ENCODE measurements around the gene KRTAP4-6.

GRCh38 chr17:41147531-41148204 is 7.3 kb upstream of the KRTAP4-6 start:
- TF ChIP-seq POLR2A (IDR thresholded peaks at IDR 0.05) (no peak), CTCF (IDR thresholded peaks at IDR 0.05) (no peak)
